HUES6 (cell line): ENCODE results near the gene GNG14.
"Not testable (repeated sequence)": the region's sequence is repeated elsewhere in the genome, so short reads cannot be mapped to it uniquely, and the experiment has no call there.

Experiments used
- H3K27ac ChIP-seq: 2 replicates; pipeline ENCODE4 v1.7.0; 2013; ENCODE audit warnings: low read depth, mild to moderate bottlenecking, low read length, inconsistent platforms
- H3K27me3 ChIP-seq: 2 replicates; pipeline ENCODE4 v1.6.1; 2013; ENCODE audit warnings: low read length; ENCODE audit not compliant: control insufficient read depth, insufficient read depth
- H3K36me3 ChIP-seq: 2 replicates; pipeline ENCODE4 v1.6.1; 2013; ENCODE audit warnings: low read length; ENCODE audit not compliant: control insufficient read depth, insufficient read depth
- H3K4me1 ChIP-seq: 2 replicates; pipeline ENCODE4 v1.6.1; 2013; ENCODE audit warnings: low read length; ENCODE audit not compliant: control insufficient read depth, insufficient read depth
- H3K4me3 ChIP-seq: 2 replicates; pipeline ENCODE4 v1.5.1; 2013; ENCODE audit warnings: low read depth, low read length
- H3K9ac ChIP-seq: one replicate; pipeline ENCODE4 v1.6.1; 2013; ENCODE audit warnings: mild to moderate bottlenecking, low read length
- H3K9me3 ChIP-seq: 2 replicates; pipeline ENCODE4 v1.6.1; 2013; ENCODE audit warnings: low read depth, low read length; ENCODE audit not compliant: control insufficient read depth, insufficient read depth

Gene GNG14

DNA sequence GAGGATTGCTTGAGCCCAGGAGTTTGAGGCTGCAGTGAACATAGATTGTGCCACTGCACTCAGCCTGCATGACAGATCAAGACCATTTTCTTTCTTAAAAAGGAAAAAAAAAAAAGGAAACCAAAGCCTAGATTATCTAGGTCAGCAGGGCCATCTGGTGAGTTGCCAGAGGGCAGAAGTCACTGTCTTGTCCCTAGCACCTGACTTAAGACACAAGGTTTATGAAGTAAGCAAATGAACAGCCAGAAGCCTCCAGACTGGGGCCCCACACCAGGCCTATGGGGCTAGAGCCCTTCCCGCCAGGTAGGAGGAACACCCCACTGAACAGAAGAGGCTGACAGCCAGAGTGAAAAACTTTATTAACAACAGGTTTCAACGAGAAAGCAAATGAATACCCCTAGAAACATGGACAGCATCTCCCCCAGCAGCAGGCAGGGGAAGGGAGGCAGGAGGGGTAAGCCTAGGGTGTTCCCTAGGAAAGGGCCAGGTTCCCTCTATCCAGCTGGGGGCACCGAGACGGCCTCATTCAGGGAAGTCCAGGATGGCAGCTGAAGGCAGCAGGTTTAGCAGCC is 20.0 kb upstream of the GNG14 start:
- no peaks in the 10 kb centered on the region for H3K9me3 ChIP-seq
- no peak overlapping the region for H3K27ac ChIP-seq
- peaks cover 15% of the 10 kb centered on the region for H3K4me1 ChIP-seq
- peak overlapping the region; percentile 85 for H3K4me3 ChIP-seq
- H3K9ac ChIP-seq: no peak overlapping the region
- H3K27me3 ChIP-seq: no peaks in the 10 kb centered on the region
- peaks cover 20% of the 10 kb centered on the region for H3K36me3 ChIP-seq

DNA sequence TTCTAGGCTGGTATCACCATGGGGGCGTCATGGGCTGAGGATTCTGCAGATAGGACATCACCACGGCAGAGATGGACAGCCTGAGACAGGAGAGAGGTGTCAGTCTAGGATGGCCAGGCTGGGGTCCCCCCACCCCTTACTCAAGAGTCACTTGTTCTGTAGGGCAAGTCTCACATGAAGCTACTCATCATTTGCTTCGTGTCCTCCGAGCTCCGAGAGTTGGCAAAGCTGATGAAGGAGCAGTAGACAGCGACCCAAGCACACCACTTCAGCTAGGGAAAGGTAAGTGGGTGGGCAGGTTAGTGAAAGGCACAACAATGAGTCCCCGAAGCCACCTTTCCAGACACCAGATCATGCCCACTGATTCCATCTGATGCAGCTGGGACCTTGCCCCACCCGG is 19.5 kb upstream of the GNG14 start:
- Histone ChIP-seq H3K9ac (peak overlapping the region; percentile 86), H3K9me3 (no peaks in the 10 kb centered on the region), H3K27ac (no peak overlapping the region), H3K4me3 (peak overlapping the region; percentile 85), H3K4me1 (peaks cover 15% of the 10 kb centered on the region), H3K36me3 (peaks cover 19% of the 10 kb centered on the region), H3K27me3 (no peaks in the 10 kb centered on the region)

DNA sequence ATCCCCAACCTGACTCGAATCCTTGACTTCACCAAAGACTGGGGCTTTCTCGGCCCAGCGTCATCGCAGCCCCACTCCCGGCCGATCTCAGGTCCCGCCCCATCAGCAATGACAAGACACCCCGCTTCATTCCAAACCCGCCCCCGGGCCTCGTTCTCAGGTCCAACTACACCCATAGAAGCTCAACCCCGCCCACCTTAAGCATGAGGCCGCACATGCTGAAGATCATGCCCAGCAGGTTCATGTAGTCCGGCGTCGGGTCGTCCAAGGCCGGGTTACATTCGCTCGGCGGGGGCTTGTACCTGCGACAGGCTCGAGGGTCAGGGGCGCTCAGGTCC is 18.9 kb upstream of the GNG14 start:
- H3K9ac ChIP-seq: peak overlapping the region; percentile 86
- peaks cover 15% of the 10 kb centered on the region for H3K4me1 ChIP-seq
- no peaks in the 10 kb centered on the region for H3K27me3 ChIP-seq
- H3K9me3 ChIP-seq: no peaks in the 10 kb centered on the region
- peak overlapping the region; percentile 89; the same call in 1 of the 2 replicates for H3K27ac ChIP-seq
- peaks cover 16% of the 10 kb centered on the region for H3K36me3 ChIP-seq
- peak overlapping the region; percentile 85 for H3K4me3 ChIP-seq

DNA sequence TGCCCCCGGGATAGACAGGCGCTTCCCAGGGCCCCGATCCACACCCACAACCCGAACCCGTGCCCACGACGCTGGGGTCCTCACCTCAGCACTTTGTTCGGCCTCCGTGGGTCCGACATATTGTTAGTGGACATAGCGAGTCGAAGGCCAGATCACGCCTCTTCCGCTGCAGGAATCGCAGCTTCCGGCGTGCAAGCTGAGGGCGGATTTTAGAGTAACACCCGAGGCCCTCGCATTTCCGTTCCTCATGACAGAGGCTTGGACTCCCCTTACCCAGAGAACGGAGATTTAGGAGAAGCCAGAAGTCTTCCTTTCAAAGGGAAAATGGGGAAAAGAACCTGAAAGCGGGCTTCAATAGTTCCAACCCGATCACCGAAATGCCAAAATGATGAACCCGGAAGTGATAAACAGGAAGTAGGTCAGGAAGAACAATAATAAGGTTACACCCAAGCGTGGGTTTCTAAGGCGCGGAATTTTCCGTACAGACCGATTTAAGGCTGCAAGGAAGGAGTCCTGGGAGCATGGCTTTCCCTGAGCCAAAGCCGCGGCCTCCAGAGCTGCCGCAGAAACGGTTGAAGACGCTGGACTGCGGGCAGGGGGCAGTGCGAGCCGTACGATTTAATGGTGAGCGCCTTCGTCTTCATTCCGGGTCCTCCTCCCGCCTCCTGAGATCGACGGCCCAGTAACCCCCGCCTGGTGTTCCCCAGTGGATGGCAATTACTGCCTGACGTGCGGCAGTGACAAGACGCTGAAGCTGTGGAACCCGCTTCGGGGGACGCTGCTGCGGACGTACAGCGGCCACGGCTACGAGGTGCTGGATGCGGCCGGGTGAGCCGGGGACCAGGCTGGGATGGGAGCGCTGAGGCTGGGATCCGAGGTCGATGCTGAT is 18.3 kb upstream of the GNG14 start:
- H3K9me3 ChIP-seq: no peaks in the 10 kb centered on the region

DNA sequence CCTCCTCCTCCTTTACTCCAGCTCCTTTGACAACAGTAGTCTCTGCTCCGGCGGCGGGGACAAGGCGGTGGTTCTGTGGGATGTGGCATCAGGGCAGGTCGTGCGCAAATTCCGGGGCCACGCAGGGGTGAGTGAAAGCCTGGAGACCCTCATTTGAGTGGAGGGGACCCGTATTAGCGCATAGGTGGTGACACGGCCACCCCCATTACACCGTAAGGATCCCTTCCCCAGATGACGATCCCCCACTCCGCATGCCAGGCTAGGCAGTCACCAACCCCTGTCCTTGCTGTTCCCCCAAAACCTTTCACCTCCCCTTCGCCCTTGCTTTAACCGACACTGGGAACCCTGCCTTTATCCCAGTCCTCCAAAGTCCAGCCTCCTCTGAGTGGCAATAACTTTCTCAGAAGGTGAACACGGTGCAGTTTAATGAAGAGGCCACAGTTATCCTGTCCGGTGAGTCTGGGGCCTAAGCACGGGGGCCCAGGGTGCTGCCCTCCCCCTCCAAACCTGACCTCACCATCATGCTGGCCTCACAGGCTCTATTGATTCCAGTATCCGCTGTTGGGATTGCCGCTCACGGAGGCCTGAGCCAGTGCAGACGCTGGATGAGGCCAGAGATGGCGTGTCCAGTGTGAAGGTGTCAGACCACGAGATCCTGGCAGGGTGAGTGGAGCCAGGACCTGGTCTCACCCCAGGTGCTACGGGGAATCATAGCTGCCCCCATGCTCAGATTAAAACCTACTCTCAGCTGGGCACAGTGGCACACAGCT is 17.5 kb upstream of the GNG14 start:
- peaks cover 23% of the 10 kb centered on the region for H3K36me3 ChIP-seq
- H3K9ac ChIP-seq: peak overlapping the region; percentile 86
- no peaks in the 10 kb centered on the region for H3K27me3 ChIP-seq
- H3K4me3 ChIP-seq: peak overlapping the region; percentile 85
- peak overlapping the region; percentile 89; the same call in 1 of the 2 replicates for H3K27ac ChIP-seq
- no peaks in the 10 kb centered on the region for H3K9me3 ChIP-seq
- peaks cover 10% of the 10 kb centered on the region; the same call in 1 of the 2 replicates for H3K4me1 ChIP-seq

More for the DNA sequence above, 18.3 kb upstream of the GNG14 start:
- H3K27ac ChIP-seq: peak overlapping the region; percentile 89
- H3K4me1 ChIP-seq: peaks cover 12% of the 10 kb centered on the region; the same call in 1 of the 2 replicates
- no peaks in the 10 kb centered on the region for H3K27me3 ChIP-seq
- H3K4me3 ChIP-seq: peak overlapping the region; percentile 85
- peak overlapping the region; percentile 86 for H3K9ac ChIP-seq
- peaks cover 22% of the 10 kb centered on the region for H3K36me3 ChIP-seq

DNA sequence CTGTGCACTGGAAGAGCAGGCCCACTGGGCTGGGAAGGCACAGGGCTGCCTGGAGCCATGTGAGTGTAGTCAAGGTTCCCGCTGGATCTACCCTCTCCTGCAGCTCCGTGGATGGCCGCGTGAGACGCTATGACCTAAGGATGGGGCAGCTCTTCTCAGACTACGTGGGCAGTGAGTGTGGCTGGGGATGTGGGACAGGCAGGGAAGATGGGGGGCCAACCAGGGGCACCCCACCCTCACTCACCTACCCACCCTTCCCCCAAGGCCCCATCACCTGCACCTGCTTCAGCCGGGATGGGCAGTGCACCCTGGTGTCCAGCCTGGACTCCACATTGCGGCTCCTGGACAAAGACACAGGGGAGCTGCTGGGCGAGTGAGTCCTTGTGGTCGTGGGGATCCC is 15.1 kb upstream of the GNG14 start:
- H3K27me3 ChIP-seq: no peaks in the 10 kb centered on the region
- 0 out of 2 replicates have a peak, but pooled peaks cover 6% of the 10 kb centered on the region for H3K4me1 ChIP-seq
- H3K36me3 ChIP-seq: peaks cover 45% of the 10 kb centered on the region
- no peak overlapping the region for H3K4me3 ChIP-seq
- H3K9me3 ChIP-seq: no peaks in the 10 kb centered on the region
- no peak overlapping the region for H3K9ac ChIP-seq
- H3K27ac ChIP-seq: no peak overlapping the region

DNA sequence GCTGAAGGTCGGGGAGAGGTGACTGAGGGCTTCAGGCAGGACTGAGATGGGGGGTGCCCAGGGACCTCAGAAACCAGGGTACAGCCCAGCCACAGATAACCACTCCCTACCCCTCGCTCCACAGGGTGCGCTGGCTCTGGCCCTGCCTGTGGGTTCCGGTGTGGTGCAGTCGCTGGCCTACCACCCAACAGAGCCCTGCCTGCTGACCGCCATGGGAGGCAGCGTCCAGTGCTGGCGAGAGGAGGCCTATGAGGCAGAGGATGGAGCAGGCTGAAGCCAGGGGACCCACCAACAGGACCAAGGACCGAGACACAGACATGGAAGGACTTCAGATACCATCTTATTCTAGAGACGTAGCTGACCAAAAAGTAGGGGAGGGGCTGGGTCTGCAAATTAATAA is 12.4 kb upstream of the GNG14 start:
- Histone ChIP-seq H3K9ac (no peak overlapping the region), H3K4me1 (0 out of 2 replicates have a peak, but pooled peaks cover 3% of the 10 kb centered on the region), H3K36me3 (peaks cover 69% of the 10 kb centered on the region), H3K27ac (no peak overlapping the region), H3K4me3 (no peak overlapping the region), H3K9me3 (no peaks in the 10 kb centered on the region), H3K27me3 (no peaks in the 10 kb centered on the region)

DNA sequence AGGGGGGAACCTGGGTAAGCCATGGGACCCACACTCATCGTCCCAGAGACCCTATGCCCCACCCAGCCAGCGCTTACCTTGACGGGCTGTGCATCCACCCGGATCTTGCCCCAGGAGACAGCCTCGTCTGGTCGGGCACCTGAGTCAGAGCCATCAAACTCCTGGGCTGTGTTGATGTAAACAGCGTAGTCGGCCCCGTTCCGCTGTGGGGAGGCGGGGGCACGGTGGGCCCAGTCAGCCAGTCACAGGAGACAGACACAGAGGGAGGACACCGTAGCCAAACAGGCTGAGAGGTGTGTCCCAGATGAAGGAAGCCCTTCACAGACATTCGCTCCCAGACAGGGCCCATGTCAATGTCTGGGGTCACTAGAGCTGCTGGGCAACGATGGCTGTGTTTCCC is 11.9 kb upstream of the GNG14 start:
- Histone ChIP-seq H3K4me1 (no peaks in the 10 kb centered on the region), H3K36me3 (peaks cover 69% of the 10 kb centered on the region), H3K9me3 (no peaks in the 10 kb centered on the region), H3K9ac (no peak overlapping the region), H3K27me3 (no peaks in the 10 kb centered on the region), H3K4me3 (no peak overlapping the region), H3K27ac (no peak overlapping the region)

DNA sequence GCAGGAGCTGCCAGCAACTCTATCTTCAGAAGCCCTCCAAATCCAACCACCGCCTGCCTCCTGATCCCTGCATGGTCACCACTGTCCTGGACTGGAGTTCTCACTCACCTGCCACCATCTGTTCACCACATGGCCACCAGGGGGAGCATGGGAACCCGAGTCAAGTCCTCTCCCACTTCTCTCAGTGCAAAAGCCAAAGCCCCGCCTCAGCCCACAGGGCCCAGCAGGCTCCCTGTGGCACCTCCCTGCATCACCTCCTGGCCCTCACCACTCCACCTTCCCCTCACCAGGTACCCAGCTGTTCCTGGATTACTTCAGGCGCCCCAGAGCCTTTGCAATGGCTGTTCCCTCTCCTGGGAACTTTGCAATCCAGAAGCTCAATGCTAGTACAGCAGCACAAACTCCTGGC is 11.4 kb upstream of the GNG14 start:
- Histone ChIP-seq H3K9me3 (no peaks in the 10 kb centered on the region), H3K36me3 (peaks cover 69% of the 10 kb centered on the region), H3K4me3 (no peak overlapping the region), H3K27ac (no peak overlapping the region), H3K9ac (no peak overlapping the region), H3K27me3 (no peaks in the 10 kb centered on the region), H3K4me1 (no peaks in the 10 kb centered on the region)

DNA sequence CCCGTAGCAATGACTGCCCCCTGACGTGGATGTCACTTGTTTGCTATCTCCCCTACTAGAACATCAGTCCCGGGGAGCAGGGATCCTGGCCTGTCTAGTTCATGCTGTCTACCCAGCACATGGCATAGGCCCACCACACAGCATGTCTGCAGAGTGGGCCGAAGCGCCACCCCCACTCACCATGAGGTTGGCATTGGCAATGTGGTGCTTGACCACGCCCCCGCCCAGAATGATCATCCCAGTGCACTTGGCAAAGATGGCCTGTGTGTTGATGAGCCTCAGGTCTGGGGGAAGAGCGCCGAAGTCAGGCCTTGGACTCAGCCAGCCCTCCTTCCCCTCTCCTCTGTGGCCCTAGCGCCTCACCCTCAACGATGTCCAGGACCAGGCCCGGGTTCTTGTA is 10.9 kb upstream of the GNG14 start:
- Histone ChIP-seq H3K36me3 (peaks cover 69% of the 10 kb centered on the region), H3K27ac (no peak overlapping the region), H3K9ac (no peak overlapping the region), H3K4me3 (no peak overlapping the region), H3K4me1 (no peaks in the 10 kb centered on the region), H3K27me3 (no peaks in the 10 kb centered on the region), H3K9me3 (no peaks in the 10 kb centered on the region)

DNA sequence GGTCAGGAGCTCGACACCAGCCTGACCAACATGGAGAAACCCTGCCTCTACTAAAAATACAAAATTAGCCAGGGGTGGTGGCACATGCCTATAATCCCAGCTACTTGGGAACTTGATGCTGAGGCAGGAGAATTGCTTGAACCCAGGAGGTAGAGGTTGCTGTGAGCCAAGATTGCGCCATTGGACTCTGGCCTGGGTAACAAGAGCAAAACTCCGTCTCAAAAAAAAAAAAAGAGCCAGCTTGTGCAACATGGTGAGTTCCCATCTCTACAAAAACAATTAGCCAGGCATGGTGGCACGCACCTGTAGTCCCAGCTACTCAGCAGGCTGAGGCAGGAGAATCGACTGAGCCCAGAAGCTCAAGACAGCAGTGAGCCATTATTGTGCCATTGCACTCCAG is 9.8 kb upstream of the GNG14 start:
- not testable (repeated sequence) for H3K4me3 ChIP-seq, H3K9me3 ChIP-seq, H3K27ac ChIP-seq, H3K9ac ChIP-seq, H3K27me3 ChIP-seq, H3K4me1 ChIP-seq
- H3K36me3 ChIP-seq: peaks cover 64% of the 10 kb centered on the region
